GM10248 (cell line): Measurements from ENCODE around the gene ST7.

Source experiments
- CTCF ChIA-PET: fragments of 300-600 bp; sonication (Branson Sonifier 250); formaldehyde crosslinking; extraction: SDS; loops from one replicate; lab custom pipeline; 2021; ENCODE audit warnings: antibody characterized with exemption; lab: Yijun Ruan, JAX
- POLR2A ChIA-PET: fragments of 350-650 bp; sonication (Branson Sonifier 250); formaldehyde crosslinking; extraction: SDS; loops from one replicate; lab custom pipeline; 2020; ENCODE audit warnings: antibody characterized with exemption; lab: Yijun Ruan, JAX
- DNase-seq: peaks from one replicate; pipeline ENCODE4 v3.0.0; 2012; ENCODE audit errors: extremely low spot score
- TF ChIP-seq, protein P1 (sequence below): IDR thresholded peaks from 2 replicates; pipeline ENCODE4 v1.5.1; 2012; ENCODE audit warnings: mild to moderate bottlenecking, low read depth; ENCODE audit errors: extremely low read depth, missing control alignments, control extremely low read depth

The ST7 gene

DNA sequence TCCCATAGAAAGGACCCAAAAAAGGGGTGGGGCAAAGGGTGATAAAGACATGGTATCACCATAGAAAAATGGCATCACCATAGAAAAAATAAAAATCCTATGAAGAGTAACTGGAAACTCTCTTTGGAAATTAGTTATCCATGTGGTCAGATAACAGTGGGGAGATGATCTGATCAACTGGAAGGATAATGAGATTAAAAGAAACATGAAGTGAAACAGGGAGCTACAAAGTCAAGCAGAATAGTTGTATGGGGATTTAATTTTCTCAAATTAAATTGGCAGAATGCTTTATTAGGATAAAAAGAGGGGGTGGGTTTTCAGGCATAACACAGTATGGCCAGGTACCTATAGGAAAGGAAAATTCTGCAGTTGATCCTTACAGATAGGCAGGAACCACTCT lies 258.3 kb downstream of the ST7 start:
- DNase-seq, result no peak
- TF ChIP-seq, protein P1, sequence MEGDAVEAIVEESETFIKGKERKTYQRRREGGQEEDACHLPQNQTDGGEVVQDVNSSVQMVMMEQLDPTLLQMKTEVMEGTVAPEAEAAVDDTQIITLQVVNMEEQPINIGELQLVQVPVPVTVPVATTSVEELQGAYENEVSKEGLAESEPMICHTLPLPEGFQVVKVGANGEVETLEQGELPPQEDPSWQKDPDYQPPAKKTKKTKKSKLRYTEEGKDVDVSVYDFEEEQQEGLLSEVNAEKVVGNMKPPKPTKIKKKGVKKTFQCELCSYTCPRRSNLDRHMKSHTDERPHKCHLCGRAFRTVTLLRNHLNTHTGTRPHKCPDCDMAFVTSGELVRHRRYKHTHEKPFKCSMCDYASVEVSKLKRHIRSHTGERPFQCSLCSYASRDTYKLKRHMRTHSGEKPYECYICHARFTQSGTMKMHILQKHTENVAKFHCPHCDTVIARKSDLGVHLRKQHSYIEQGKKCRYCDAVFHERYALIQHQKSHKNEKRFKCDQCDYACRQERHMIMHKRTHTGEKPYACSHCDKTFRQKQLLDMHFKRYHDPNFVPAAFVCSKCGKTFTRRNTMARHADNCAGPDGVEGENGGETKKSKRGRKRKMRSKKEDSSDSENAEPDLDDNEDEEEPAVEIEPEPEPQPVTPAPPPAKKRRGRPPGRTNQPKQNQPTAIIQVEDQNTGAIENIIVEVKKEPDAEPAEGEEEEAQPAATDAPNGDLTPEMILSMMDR, result no peak
- POLR2A ChIA-PET, result no interaction called here
- CTCF ChIA-PET, result interaction anchor here (1.3 to 3.4 kb wide), 3 partner anchors 12 to 995 kb away, joined by 3 to 36 read pairs (median 7); no protein-coding TSS in a partner anchor

GRCh38 chr7:117212969-117213877 lies 259.9 kb downstream of the ST7 start:
- peak; percentile 47 for DNase-seq
- ChIA-PET POLR2A (no interaction called here), CTCF (interaction anchor here (0.6 to 3.4 kb wide), 56 partner anchors 9 to 993 kb away, joined by 3 to 36 read pairs (median 3); no protein-coding TSS in a partner anchor)
- TF ChIP-seq, protein P1, result peak; percentile 74

DNA sequence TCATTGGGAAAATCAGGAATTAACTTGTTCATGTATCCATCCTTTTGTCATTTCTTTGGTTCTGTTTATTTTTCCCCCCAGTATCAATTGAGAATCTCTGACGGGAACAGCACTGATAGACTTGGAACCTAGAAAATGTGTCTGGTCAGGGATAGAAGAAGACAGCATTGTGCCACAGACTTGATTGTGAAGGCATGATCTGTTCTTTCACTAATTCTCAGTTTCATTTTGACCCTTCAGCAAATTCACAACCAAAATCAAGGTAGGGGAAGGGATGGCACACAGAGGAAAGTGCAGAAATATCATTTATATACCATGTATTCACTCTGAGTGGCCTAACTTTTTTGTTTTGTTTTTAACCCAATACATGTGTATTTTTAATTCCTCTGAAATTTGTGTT lies 262.7 kb downstream of the ST7 start:
- POLR2A ChIA-PET, result no interaction called here
- TF ChIP-seq, protein P1, result no peak
- no peak for DNase-seq
- CTCF ChIA-PET, result interaction anchor here (1.5 kb wide), 1 partner anchor 13 kb away, joined by 3 read pairs; no protein-coding TSS in a partner anchor

GRCh38 chr7:117216436-117217069 lies 263.3 kb downstream of the ST7 start:
- POLR2A ChIA-PET, result no interaction called here
- no peak for DNase-seq
- CTCF ChIA-PET, result interaction anchor here (1.5 kb wide), 1 partner anchor 13 kb away, joined by 3 read pairs; no protein-coding TSS in a partner anchor

DNA sequence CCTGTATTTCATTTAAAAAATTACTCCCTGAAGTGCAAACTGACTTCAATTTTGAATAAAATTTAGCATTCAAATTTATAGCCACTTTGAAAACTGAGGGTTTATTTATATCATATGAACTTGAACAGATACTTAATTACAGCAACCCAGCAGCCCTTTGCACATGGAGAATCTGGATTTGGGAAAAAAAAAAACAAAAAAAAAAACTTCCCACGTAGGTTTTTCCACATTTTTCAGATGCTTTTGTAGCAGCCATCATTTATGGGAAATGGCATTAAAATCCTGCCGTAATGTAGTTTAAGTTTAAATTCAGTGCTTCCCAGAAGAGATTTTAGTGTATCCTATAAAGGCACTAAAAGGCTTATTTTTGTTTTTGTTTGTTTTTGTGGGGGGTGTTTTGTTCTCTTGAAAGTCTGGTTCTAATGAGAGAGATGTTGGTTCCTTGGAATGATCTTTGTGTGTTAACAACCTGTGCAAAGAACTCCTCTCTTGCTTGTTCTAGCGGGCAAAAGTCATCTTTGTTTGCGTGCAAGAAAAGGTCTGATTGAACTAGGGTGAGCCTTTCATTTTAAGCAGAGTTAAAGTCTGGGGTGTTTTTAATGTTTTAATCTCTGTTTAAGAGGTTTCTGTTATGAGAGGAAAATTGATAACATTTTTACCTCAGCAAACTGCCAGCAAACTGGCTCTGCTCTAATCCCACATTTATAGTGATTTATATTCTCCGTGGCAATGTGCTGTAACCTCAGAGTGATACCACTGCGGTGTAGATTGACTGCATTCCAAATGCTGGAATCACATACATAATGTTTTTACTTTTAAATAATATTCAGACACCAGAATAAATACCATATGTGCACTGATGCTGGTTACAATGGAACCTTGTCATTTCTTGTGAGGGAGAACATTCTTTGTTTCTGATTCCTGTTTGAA lies 264.1 kb downstream of the ST7 start:
- CTCF ChIA-PET, result interaction anchor here (1.5 kb wide), 1 partner anchor 12 kb away, joined by 3 read pairs; no protein-coding TSS in a partner anchor

More at GRCh38 chr7:117216436-117217069, 263.3 kb downstream of the ST7 start:
- TF ChIP-seq, protein P1, result no peak

More for the DNA sequence above, 264.1 kb downstream of the ST7 start:
- POLR2A ChIA-PET, result no interaction called here
- DNase-seq, result no peak
- TF ChIP-seq, protein P1, result no peak
